Endothelial cell of umbilical vein (primary cell): Measurements from ENCODE around the gene BCR. TPM values are rescaled to one million over a fixed set of nuclear protein-coding genes. Genes with fewer than 3 reads are reported as not detected.

ENCODE experiments used
- BruUV-seq: library from RNA; stranded (reverse); fragments of 400-500 nt; replicated peaks from 2 replicates; lab custom pipeline; 2021; lab: Mats Ljungman, UMichigan
- CTCF ChIA-PET: fragments of 300-600, 350-600 bp; sonication (Branson Sonifier 250); formaldehyde crosslinking; loops from one replicate; lab custom pipeline; 2021; ENCODE audit warnings: antibody characterized with exemption, inconsistent platforms; lab: Charles Lee
- POLR2A ChIA-PET: fragments of 300-600, 350-600 bp; sonication (Branson Sonifier 250); formaldehyde crosslinking; loops from one replicate; lab custom pipeline; 2021; ENCODE audit warnings: antibody characterized with exemption, inconsistent platforms; lab: Charles Lee
- DNase-seq: peaks from one replicate; pipeline ENCODE4 v3.0.0-alpha.2; 2011; ENCODE audit warnings: low read depth, low spot score
- FAIRE-seq: peaks from 2 replicates; lab custom pipeline; 2011; peaks lifted over from hg19 to GRCh38; lab: Jason Lieb, UNC
- H2AFZ ChIP-seq: 2 replicates; pipeline ENCODE4 v1.6.0; 2012; ENCODE audit warnings: low read depth, low read length, control low read depth, inconsistent platforms
- H3K27ac ChIP-seq: 2 replicates; pipeline ENCODE4 v1.5.1; 2011; ENCODE audit warnings: low read depth, mild to moderate bottlenecking, control low read depth, low read length, moderate library complexity; ENCODE audit not compliant: insufficient read depth
- H3K27me3 ChIP-seq, 2 experiments: 2 replicates each; pipeline versions ENCODE4 v1.6.0 to v1.6.1; 2011; ENCODE audit warnings: low read length in 2 of 2, mixed read lengths in 1 of 2; ENCODE audit not compliant: control insufficient read depth in 2 of 2, insufficient read depth in 2 of 2
- H3K36me3 ChIP-seq, 2 experiments: 2 replicates in 1 of 2; 3 replicates in 1 of 2; pipeline ENCODE4 v1.5.1; 2011; ENCODE audit warnings: low read length in 2 of 2, mild to moderate bottlenecking in 1 of 2, moderate library complexity in 1 of 2; ENCODE audit not compliant: control insufficient read depth in 2 of 2, insufficient read depth in 2 of 2; ENCODE audit errors: extremely low read depth in 1 of 2
- H3K4me1 ChIP-seq: 3 replicates; pipeline ENCODE4 v1.5.1; 2011; ENCODE audit warnings: mild to moderate bottlenecking, low read length; ENCODE audit not compliant: control insufficient read depth, insufficient read depth; ENCODE audit errors: extremely low read depth
- H3K4me2 ChIP-seq: 2 replicates; pipeline ENCODE4 v1.6.1; 2011; ENCODE audit warnings: low read length, control low read depth, mixed read lengths; ENCODE audit not compliant: insufficient read depth
- H3K4me3 ChIP-seq, 3 experiments: fragments of 200-600 bp in 1 of 3; sonication (generic), shearing (Covaris generic) in 1 of 3; replicated peaks in 1 of 3; 2 replicates each; pipeline ENCODE4 v1.5.1; 2011 to 2016; ENCODE audit warnings: control low read depth in 3 of 3, low read length in 3 of 3, mild to moderate bottlenecking in 2 of 3, inconsistent platforms in 1 of 3, low read depth in 1 of 3, moderate library complexity in 1 of 3; ENCODE audit not compliant: insufficient read depth in 1 of 3
- H3K79me2 ChIP-seq: 2 replicates; pipeline ENCODE4 v1.6.0; 2012; ENCODE audit warnings: low read length, inconsistent platforms; ENCODE audit not compliant: control insufficient read depth, insufficient read depth
- H3K9ac ChIP-seq: replicated peaks from 2 replicates; pipeline ENCODE3; 2011; ENCODE audit warnings: low read length, control low read depth; ENCODE audit not compliant: insufficient read depth; ENCODE audit errors: extremely low read depth
- H3K9me1 ChIP-seq: replicated peaks from 3 replicates; pipeline ENCODE4 v1.6.0; 2011; ENCODE audit warnings: mild to moderate bottlenecking, low read length; ENCODE audit not compliant: control insufficient read depth, insufficient read depth; ENCODE audit errors: extremely low read depth
- H3K9me3 ChIP-seq: replicated peaks from 2 replicates; pipeline ENCODE4 v1.5.1; 2012; ENCODE audit warnings: low read length, inconsistent platforms; ENCODE audit not compliant: control insufficient read depth, insufficient read depth
- H4K20me1 ChIP-seq: replicated peaks from 2 replicates; pipeline ENCODE3; 2011; ENCODE audit warnings: mild to moderate bottlenecking, low read length; ENCODE audit not compliant: control insufficient read depth, insufficient read depth; ENCODE audit errors: extremely low read depth
- CTCF ChIP-seq, 2 donors: IDR thresholded peaks; 1 replicate in 1 of 2; 2 replicates in 1 of 2; pipeline ENCODE4 v1.5.1; 2011; ENCODE audit warnings: low read length in 2 of 2, mild to moderate bottlenecking in 2 of 2, moderate library complexity in 2 of 2, control low read depth in 1 of 2, inconsistent platforms in 1 of 2, low read depth in 1 of 2; ENCODE audit not compliant: insufficient read depth in 1 of 2; ENCODE audit errors: extremely low read depth in 1 of 2
- EZH2 ChIP-seq: IDR thresholded peaks from 2 replicates; pipeline ENCODE4 v1.6.1; 2012; ENCODE audit warnings: borderline replicate concordance, low read depth, mild to moderate bottlenecking, moderate library complexity, low read length, inconsistent platforms; ENCODE audit not compliant: severe bottlenecking
- FOS ChIP-seq: IDR thresholded peaks from 2 replicates; pipeline ENCODE4 v1.6.1; 2011; ENCODE audit warnings: mild to moderate bottlenecking, low read length, moderate library complexity, borderline replicate concordance; ENCODE audit not compliant: insufficient read depth
- GATA2 ChIP-seq: IDR thresholded peaks from 2 replicates; pipeline ENCODE4 v1.7.0; 2011; ENCODE audit warnings: low read depth, mild to moderate bottlenecking, moderate library complexity, mixed read lengths, low read length; ENCODE audit not compliant: insufficient read length, insufficient read depth
- JUN ChIP-seq: IDR thresholded peaks from 2 replicates; pipeline ENCODE4 v1.6.1; 2011; ENCODE audit warnings: borderline replicate concordance, low read depth; ENCODE audit not compliant: insufficient read length, insufficient read depth
- MAX ChIP-seq: IDR thresholded peaks from 2 replicates; pipeline ENCODE4 v1.6.1; 2011; ENCODE audit not compliant: insufficient read depth, insufficient read length
- MYC ChIP-seq: IDR thresholded peaks from one replicate; pipeline ENCODE4 v1.6.1; 2011; ENCODE audit warnings: mild to moderate bottlenecking, low read depth, low read length
- POLR2A ChIP-seq: IDR thresholded peaks from 2 replicates; pipeline ENCODE4 v1.6.1; 2012; ENCODE audit warnings: low read depth, mild to moderate bottlenecking, control low read depth, low read length
- POLR2AphosphoS5 ChIP-seq: IDR thresholded peaks from 2 replicates; pipeline ENCODE4 v1.6.1; 2012; ENCODE audit warnings: low read depth, mild to moderate bottlenecking, control low read depth, low read length, moderate library complexity; ENCODE audit not compliant: insufficient read depth
- dilution Hi-C: fragments of 300-500 bp; cut with MboI; formaldehyde crosslinking; loops from one replicate; pipeline ENCODE4 v1.15.0; 2019; ENCODE audit warnings: low sequenced_read_pairs; ENCODE audit not compliant: extremely low pct_ligation_motif_present
- intact Hi-C: fragments of 100-400 bp; cut with micrococcal nuclease; formaldehyde crosslinking; loops from one replicate; pipeline ENCODE4 v1.10.0; 2022
- polyA plus RNA-seq, 4 experiments: library from polyadenylated mRNA; depleted of rRNA in 3 of 4; stranded (reverse) in 3 of 4; unstranded in 1 of 4; fragments of >200 nt; gene quantifications; 2 replicates each; pipeline versions ENCODE4 v1.2.1 to v1.2.3, GENCODE V29; 2011 to 2012; ENCODE audit warnings: missing spikeins in 1 of 4
- total RNA-seq: library from RNA; stranded (reverse); gene quantifications from 2 replicates; pipeline ENCODE4 v1.2.3, GENCODE V29; 2021

The BCR gene
- total and polyA plus RNA-seq, 2 donors (not counting 3 experiments of a cell fraction or from before 2014, with no cell fraction given) = 129 to 141 TPM

DNA sequence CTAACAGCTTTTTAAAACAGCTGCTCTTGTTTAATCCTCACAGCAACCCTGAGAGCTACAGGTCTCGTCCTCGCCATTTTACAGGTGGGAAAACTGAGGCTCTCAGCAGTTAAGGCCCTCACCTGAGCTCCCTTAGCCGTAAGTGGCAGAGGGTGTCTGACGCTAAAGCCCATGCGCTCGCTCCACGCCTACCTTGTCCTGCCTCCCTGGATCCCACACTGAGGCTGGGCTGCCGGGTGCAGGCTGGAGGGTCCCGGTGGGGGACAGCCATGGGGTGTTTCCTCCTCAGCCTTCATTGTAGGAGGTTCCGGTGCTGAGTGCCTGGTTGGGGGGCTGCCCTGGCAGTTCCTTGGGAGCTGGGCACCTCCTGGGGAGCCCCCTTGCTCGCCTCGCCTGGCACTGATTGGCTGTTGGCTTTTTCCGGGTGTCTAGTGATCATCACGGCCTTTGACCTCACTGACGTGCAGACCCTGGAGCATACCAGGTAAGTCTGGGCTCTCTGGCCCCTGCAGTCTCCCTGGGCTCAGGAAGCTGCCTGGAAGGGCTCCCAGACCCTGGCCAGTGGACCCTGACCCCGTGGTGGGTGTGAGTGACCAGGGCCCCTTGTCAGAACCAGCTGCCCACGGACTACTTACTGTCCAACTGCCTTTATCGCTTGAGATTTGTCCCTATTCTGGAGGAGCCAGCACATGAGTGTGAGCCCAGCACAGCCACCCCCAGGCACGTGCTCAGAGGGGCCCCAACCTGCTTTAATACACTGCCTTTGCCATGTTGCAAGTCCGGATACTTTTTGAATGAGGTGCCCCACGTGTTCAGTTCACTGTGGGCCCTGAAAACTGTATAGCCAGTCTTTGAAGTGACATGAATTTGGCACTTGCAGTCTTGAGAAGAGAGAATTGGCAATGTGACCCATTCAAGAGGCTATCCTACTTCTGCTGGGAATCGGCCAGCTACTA, 22.5 kb upstream of the BCR start:
- no peak overlapping the region for H2AFZ ChIP-seq
- H3K27me3 ChIP-seq = no peaks in the 10 kb centered on the region
- no peaks in the 10 kb centered on the region for H3K4me1 ChIP-seq
- no peaks in the 10 kb centered on the region for H3K9me1 ChIP-seq
- no peaks in the 10 kb centered on the region for H3K9me3 ChIP-seq
- no peak overlapping the region for H3K27ac ChIP-seq
- no TSS peak for BruUV-seq
- no peaks in the 10 kb centered on the region for H3K79me2 ChIP-seq
- DNase-seq (no peak), FAIRE-seq (no peak)
- ChIA-PET POLR2A (interaction anchor here (0.7 kb wide), 1 partner anchor 16 kb away, joined by 3 read pairs; no protein-coding TSS in a partner anchor), CTCF (interaction anchor here (1.1 to 3.1 kb wide), 6 partner anchors 10 to 228 kb away, joined by 3 to 15 read pairs (median 6); partner anchors contain the start of gene RAB36)
- intact Hi-C loops (no loop called here), dilution Hi-C loops (no loop called here)
- TF ChIP-seq POLR2AphosphoS5 (no peak), EZH2 (no peak), FOS (no peak), MAX (no peak), CTCF (IDR thresholded peaks at IDR 0.05; ENCODE audit: extremely low read depth in 1 of 2, insufficient read depth in 1 of 2, low read depth in 1 of 2, low read length in 2 of 2) (no peak), JUN (no peak), GATA2 (no peak), MYC (no peak), POLR2A (no peak)
- no peak overlapping the region for H3K9ac ChIP-seq
- no peak overlapping the region for H3K4me2 ChIP-seq
- H4K20me1 ChIP-seq = no peaks in the 10 kb centered on the region
- no peaks in the 10 kb centered on the region for H3K36me3 ChIP-seq
- no peak overlapping the region for H3K4me3 ChIP-seq
